NCI-H345 treated with DMSO at 0.1 percent for 48 hours (cell line): ENCODE data around the gene GDPD5.

Experiments
- DNase-seq: peaks from one replicate; lab custom pipeline; 2025; ENCODE audit not compliant: unreplicated experiment; lab: John Stamatoyannopoulos, UW

GDPD5 gene

GRCh38 chr11:75558939-75559843, 33.5 kb upstream of the GDPD5 start:
- DNase-seq = no peak

DNA sequence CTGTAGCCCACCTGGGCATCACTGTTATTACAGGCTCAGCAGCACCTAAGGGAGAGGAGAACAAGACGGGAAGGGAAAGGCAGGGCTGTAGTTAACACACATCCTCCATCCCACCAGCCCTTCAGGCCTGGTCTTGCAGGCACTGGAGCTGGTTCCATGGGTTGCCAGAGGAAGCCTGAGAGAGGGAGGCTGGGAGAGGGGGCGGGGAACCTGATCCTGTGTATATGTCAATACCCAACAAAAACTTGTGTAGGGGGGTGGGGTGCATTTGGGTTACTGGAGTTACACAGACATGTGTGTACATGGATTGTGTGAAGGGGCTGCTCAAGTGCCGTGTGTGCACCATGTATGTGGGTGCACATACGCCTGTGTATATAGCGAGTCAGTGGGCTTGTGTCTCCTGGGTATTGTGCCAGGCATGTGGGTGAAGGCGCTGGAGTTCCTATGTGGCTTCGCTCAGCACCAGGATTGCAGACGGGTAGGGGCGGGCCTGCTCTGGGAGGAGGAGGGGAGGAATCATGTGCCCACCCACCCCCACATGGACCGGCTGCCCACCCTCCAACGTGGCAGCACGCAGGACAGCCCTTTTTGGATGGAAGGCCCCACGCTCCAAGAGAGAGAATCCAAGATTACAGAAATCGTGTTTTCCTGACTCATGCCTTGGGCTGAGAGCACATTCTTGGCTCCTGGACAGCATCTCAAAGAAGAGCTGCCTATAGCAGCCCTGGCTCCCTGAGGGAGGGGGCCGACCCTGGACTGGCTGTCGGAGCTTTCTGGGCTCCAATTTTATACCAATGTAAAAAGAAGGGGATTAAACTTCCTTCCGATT, 32.1 kb upstream of the GDPD5 start:
- no peak for DNase-seq

DNA sequence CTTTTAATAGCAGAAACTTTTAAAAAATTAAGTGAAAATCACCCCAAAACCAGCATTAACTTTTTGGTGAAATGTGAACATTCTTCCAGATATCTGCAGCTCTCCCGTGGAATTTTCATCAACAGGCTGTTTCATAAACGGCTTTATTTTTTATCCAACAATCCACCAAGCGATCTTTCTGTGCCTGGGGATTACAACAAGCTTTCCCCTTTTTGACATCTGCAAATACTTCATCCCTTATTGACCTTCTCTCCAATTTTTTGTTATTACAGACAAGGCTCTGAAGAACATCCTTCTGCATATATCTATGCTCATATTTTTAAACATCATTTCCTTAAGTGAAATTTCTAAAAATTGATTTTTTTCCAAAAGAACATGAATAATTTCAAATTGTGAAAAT, 30.5 kb upstream of the GDPD5 start:
- DNase-seq = no peak

DNA sequence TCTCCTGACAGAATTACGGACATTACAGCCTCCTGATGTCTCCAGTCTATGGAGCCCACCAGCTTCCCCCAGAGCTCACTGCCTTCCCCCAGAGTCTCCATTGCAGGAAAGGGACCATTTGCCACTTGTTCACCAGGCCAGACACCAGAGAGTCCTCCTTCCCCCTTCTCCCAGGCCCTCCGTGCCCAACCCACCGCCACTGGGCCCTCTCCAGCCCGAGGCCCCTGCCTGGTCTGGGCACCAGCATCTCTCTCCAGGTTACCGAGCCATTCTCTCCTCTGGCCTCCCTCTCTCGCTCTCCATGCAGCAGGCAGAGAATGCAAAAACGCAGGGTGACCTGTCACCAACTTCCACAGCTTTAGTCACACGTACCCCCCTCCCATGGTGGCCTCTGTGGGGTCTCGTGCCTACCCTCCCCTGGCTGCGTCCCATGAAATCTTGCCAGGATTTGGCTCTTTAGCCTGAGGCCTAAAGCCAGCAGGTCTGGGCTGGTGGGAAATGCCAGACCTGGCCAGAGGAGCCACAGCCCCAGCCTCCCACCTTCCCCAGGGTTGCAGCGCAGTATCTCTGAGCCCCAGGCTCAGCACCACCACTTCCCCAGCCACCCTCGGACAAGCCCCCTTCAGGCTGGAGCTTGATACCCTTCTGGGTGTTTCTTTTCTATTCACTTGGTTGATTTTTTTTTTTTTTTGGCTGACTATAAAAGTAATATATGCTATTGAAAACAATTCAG, 29.5 kb upstream of the GDPD5 start:
- DNase-seq = no peak

DNA sequence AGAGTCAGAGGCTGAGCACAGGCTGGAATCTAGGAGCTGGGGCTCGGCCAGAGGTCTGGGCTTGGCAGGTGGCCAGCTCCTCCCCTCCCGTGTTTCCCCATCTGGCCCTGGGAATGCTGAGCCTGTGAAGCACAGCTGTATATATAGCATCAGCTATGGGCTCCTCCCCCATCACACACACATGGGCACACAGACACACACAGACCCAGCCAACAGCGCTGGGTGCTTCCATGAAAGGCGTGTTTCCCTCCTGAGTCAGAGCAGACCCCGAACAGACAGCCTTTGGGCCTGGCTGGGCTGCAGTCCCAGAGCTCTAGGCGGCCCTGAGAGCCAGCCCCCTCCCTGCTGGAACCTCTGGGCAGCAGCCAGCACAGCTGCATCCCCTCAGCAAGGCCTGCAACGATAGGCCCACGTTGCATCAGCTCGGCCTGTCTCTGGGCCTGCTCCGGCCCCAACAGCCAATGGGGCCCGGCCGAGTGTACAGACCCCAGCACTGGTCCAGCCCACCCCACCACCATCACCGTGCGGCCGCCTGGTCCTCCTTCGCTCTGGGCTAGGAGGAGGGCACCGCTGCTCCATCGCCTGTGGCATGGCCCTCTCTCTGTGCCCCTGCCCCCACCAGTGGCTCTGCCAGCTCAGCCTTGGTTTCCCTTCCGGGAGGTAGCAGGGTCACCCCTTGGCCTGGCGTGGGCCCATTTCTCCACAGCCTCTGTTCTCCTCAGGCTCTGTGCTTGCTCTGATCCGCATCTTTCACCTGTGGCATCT, 28.7 kb upstream of the GDPD5 start:
- no peak for DNase-seq

DNA sequence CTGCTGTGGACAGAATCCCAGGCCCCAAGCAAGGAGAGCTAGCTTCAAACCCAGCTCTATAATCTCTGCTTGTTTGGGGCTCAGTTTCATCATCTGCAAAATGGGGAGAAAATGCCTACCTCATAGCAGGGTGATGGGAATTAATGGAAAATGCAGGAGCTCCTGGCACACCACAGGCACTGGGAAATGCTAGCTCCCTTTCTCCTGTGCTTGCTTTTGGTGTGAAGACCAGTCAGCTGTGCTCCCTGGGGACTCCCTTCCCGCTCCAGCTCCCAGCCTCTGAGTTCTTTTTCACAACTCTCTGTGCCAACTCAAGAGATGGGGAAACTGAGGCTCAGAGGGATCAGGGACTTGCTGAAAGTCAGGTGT, 28.1 kb upstream of the GDPD5 start:
- no peak for DNase-seq

- DNase-seq = no peak
Observed at GRCh38 chr11:75553182-75553581, 27.4 kb upstream of the GDPD5 start.

DNA sequence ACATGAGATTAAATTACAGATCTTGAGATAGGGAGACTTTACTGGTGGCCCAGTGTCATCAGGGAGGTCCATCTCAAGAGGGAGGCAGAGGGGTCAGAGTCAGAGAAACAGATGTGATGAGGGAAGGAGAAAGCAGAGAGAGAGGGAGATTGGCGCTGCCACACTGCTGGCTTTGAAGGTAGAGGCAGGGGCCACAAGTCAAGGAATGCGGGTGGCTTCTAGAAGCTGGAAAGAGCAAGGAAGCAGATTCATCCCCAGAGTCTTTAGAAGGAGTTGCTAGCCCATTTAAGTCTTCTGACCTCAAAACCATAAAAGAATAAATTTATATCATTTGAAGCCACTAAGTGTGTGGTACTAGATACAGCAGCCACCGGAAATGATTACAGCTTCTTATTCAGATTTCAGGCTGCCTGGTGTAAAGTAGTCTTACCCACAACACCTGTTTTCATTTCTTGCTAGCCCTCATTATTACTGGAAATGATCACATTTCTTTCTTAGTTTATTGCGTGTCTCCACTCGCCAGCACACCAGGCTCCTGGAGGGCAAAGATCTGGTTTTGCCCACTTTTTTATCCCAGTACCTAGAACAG, 23.7 kb upstream of the GDPD5 start:
- no peak for DNase-seq

- DNase-seq = no peak
Observed at GRCh38 chr11:75548595-75549272, 23.0 kb upstream of the GDPD5 start.

- peak; percentile 29 for DNase-seq
Observed at GRCh38 chr11:75547617-75548058, 21.9 kb upstream of the GDPD5 start.

GRCh38 chr11:75547177-75547576, 21.4 kb upstream of the GDPD5 start:
- DNase-seq = no peak

- DNase-seq = no peak
Observed at GRCh38 chr11:75543806-75544205, 18.1 kb upstream of the GDPD5 start.

- DNase-seq = no peak
Observed at GRCh38 chr11:75542088-75542438, 16.3 kb upstream of the GDPD5 start.

- DNase-seq = no peak
Observed at GRCh38 chr11:75541193-75542087, 15.7 kb upstream of the GDPD5 start.

GRCh38 chr11:75539459-75540334, 14.0 kb upstream of the GDPD5 start:
- DNase-seq = no peak

GRCh38 chr11:75538150-75538942, 12.6 kb upstream of the GDPD5 start:
- DNase-seq = no peak

GRCh38 chr11:75537740-75538139, 12.0 kb upstream of the GDPD5 start:
- no peak for DNase-seq
